SK-N-SH (cell line): Measurements from ENCODE around the gene TMEM131.

Source experiments
- CHD2 ChIP-seq: fragments of 150-350 bp; IDR thresholded peaks from 2 replicates; pipeline ENCODE4 v1.6.1; 2018; ENCODE audit warnings: low read length; ENCODE audit not compliant: partially characterized antibody
- CTCF ChIP-seq: fragments of 200-600 bp; sonication (generic); IDR thresholded peaks from 2 replicates; pipeline ENCODE4 v1.6.1; 2017; ENCODE audit warnings: antibody characterized with exemption, mild to moderate bottlenecking, moderate library complexity
- FOSL2 ChIP-seq: IDR thresholded peaks from 2 replicates; pipeline ENCODE4 v1.4.0; 2012; ENCODE audit warnings: low read depth, mild to moderate bottlenecking, moderate library complexity, borderline replicate concordance
- GABPA ChIP-seq: IDR thresholded peaks from 2 replicates; pipeline ENCODE4 v1.4.0; 2012; ENCODE audit warnings: low read depth, mild to moderate bottlenecking
- GATA2 ChIP-seq: sonication (generic); formaldehyde crosslinking; IDR thresholded peaks from 2 replicates; pipeline ENCODE4 v1.5.0; 2020; ENCODE audit warnings: mild to moderate bottlenecking, missing genetic modification reagents
- JUND ChIP-seq: IDR thresholded peaks from 2 replicates; pipeline ENCODE4 v1.4.0; 2012
- MAX ChIP-seq: IDR thresholded peaks from 2 replicates; pipeline ENCODE4 v1.4.0; 2012; ENCODE audit warnings: low read depth
- MXI1 ChIP-seq: IDR thresholded peaks from 2 replicates; pipeline ENCODE4 v1.6.1; 2012; ENCODE audit warnings: mild to moderate bottlenecking, low read depth, low read length, improper control_type of control experiment
- NRF1 ChIP-seq: IDR thresholded peaks from 2 replicates; pipeline ENCODE4 v1.6.1; 2012; ENCODE audit warnings: low read depth, mild to moderate bottlenecking, low read length
- POLR2AphosphoS5 ChIP-seq: IDR thresholded peaks from 2 replicates; pipeline ENCODE4 v1.6.1; 2012; ENCODE audit warnings: low read depth, low read length
- SIN3A ChIP-seq: IDR thresholded peaks from 2 replicates; pipeline ENCODE4 v1.6.1; 2012; ENCODE audit warnings: low read depth, mild to moderate bottlenecking, low read length, moderate library complexity, borderline replicate concordance
- USF2 ChIP-seq: fragments of 150-350 bp; IDR thresholded peaks from 2 replicates; pipeline ENCODE4 v1.6.1; 2017; ENCODE audit warnings: antibody characterized with exemption, low read length, low read depth, borderline replicate concordance

- TF ChIP-seq CTCF = no peak
- no peak for TF ChIP-seq MXI1
- no peak for TF ChIP-seq GABPA
- no peak for TF ChIP-seq POLR2AphosphoS5
- no peak for TF ChIP-seq USF2
- TF ChIP-seq GATA2 (CRISPR knock-in tag) = no peak
- no peak for TF ChIP-seq NRF1
- TF ChIP-seq CHD2 = no peak
- no peak for TF ChIP-seq SIN3A
- no peak for TF ChIP-seq FOSL2
- TF ChIP-seq JUND = no peak
- no peak for TF ChIP-seq MAX
Observed at GRCh38 chr2:98026927-98027522, 31.3 kb upstream of the TMEM131 start.
